GM21526 (cell line): Measurements from ENCODE around the gene BRSK1.

Experiments
- ATAC-seq: cut with Tn5 transposase; IDR thresholded peaks from one replicate; pipeline ENCODE4 v1.9.1; 2021; ENCODE audit warnings: moderate library complexity; ENCODE audit not compliant: unreplicated experiment, low FRiP score

The BRSK1 gene

GRCh38 chr19:55350620-55351315 lies 67.0 kb downstream of the BRSK1 start:
- no peak for ATAC-seq

- no peak for ATAC-seq
Measured at GRCh38 chr19:55352040-55352439, 68.2 kb downstream of the BRSK1 start.

- no peak for ATAC-seq
Measured at GRCh38 chr19:55352549-55353145, 68.8 kb downstream of the BRSK1 start.

- ATAC-seq: no peak
Measured at GRCh38 chr19:55353356-55353802, 69.6 kb downstream of the BRSK1 start.

GRCh38 chr19:55353803-55354697 lies 70.3 kb downstream of the BRSK1 start:
- no peak for ATAC-seq

GRCh38 chr19:55354698-55355212 lies 71.0 kb downstream of the BRSK1 start, which contains the start of gene COX6B2:
Gene COX6B2, minus strand, starts transcription at chr19:55354719. Its CDS starts 198 bp downstream, at chr19:55354521.
- ATAC-seq: no peak

GRCh38 chr19:55355213-55355821 lies 71.5 kb downstream of the BRSK1 start:
- no peak for ATAC-seq

- no peak for ATAC-seq
Measured at GRCh38 chr19:55358493-55358892, 74.7 kb downstream of the BRSK1 start.

GRCh38 chr19:55358943-55359908 lies 75.4 kb downstream of the BRSK1 start:
- ATAC-seq: no peak

GRCh38 chr19:55360902-55361301 lies 77.1 kb downstream of the BRSK1 start:
- no peak for ATAC-seq
